Fibroblast of the aortic adventitia (primary cell): ENCODE data around the gene CFB. TPM values are rescaled to one million over a fixed set of nuclear protein-coding genes. Genes with fewer than 3 reads are reported as not detected.

Source experiments
- DNase-seq: peaks from one replicate; pipeline ENCODE4 v3.0.0-alpha.2; 2010; ENCODE audit warnings: low read depth
- H3K4me3 ChIP-seq: 2 replicates; pipeline ENCODE4 v1.5.1; 2011; ENCODE audit warnings: low read depth, mild to moderate bottlenecking, control low read depth, low read length, moderate library complexity
- CTCF ChIP-seq: IDR thresholded peaks from 2 replicates; pipeline ENCODE4 v1.5.1; 2011; ENCODE audit warnings: mild to moderate bottlenecking, low read length, control low read depth, inconsistent platforms; ENCODE audit not compliant: insufficient read depth
- total RNA-seq: library from RNA; depleted of rRNA; stranded (reverse); fragments of >200 nt; gene quantifications from 2 replicates; pipeline ENCODE4 v1.2.3, GENCODE V29; 2012; ENCODE audit warnings: low replicate concordance

Gene CFB
- total RNA-seq, 1 donor: 39.1 TPM

- peak; percentile 36 for DNase-seq
- no peak for TF ChIP-seq CTCF
- H3K4me3 ChIP-seq: no peak overlapping the region
Observed at GRCh38 chr6:31948753-31949413, 3.0 kb downstream of the CFB start.

DNA sequence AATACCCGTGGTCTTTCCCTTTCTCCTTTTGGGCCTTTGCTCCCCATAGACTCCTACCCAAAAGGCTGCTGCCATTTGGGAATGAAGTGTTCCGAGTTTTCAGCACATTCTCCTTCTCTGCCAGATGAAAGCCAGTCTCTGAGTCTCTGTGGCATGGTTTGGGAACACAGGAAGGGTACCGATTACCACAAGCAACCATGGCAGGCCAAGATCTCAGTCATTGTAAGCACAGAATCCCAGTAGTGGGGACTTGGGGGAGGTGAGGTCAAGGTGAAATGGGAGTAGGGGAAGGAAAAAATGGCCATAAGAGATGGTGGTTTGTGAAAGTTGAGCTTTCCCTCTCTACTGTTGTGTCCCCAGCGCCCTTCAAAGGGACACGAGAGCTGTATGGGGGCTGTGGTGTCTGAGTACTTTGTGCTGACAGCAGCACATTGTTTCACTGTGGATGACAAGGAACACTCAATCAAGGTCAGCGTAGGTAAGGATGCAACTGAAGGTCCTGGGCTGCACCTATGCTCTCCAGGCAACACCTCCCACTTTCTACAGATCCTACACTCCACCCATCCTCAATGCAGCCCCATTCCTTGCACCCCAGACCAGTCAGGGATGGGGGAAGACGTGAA is 4.1 kb downstream of the CFB start:
- H3K4me3 ChIP-seq: no peak overlapping the region
- no peak for DNase-seq
- no peak for TF ChIP-seq CTCF

GRCh38 chr6:31952140-31952805 is 6.4 kb downstream of the CFB start:
- DNase-seq: peak; percentile 75
- no peak overlapping the region for H3K4me3 ChIP-seq
- peak; percentile 86 for TF ChIP-seq CTCF

- no peak overlapping the region for H3K4me3 ChIP-seq
- no peak for TF ChIP-seq CTCF
- no peak for DNase-seq
Observed at GRCh38 chr6:31952890-31953289, 7.0 kb downstream of the CFB start.

GRCh38 chr6:31954511-31954910 is 8.6 kb downstream of the CFB start:
- H3K4me3 ChIP-seq: no peak overlapping the region
- TF ChIP-seq CTCF: no peak
- no peak for DNase-seq

DNA sequence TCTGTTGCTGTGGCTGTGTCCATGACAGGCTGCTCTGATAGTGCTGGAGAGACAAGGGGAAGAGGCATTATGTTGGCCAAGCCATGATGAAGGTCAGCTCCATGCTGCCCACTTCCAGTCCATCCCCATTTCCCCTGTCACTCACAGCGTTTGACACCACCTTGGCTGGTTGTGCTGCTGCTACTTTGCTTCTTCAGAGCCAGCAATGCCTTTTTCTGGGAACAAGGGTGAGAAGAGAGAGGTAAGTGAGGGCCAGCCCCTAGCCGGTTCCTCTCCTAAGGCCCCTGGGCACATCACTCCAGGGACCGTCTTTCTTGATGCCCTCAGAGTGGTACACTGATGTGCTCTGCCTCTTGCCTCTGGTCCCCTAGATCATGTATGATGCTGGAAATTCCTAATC is 10.9 kb downstream of the CFB start:
- DNase-seq: no peak
- TF ChIP-seq CTCF: no peak
- H3K4me3 ChIP-seq: no peak overlapping the region
